ENCODE data around the gene WDFY4. TPM values are rescaled to one million over a fixed set of nuclear protein-coding genes. Genes with fewer than 3 reads are reported as not detected.

The WDFY4 gene
- total and polyA plus RNA-seq, 2 experiments from 2014 or later = 0.14 TPM; not detected in 1

- H3K4me3 ChIP-seq = no peak overlapping the region
- H3K36me3 Mint-ChIP-seq (ENCODE audit: low read depth) = no peaks in the 10 kb centered on the region; the same call in 2 of the 3 replicates
- H3K4me1 Mint-ChIP-seq = peaks cover 11% of the 10 kb centered on the region
- no peaks in the 10 kb centered on the region for H3F3A ChIP-seq (replicated peaks; ENCODE audit: low read depth)
- H3K9me3 Mint-ChIP-seq = no peaks in the 10 kb centered on the region
- no peak overlapping the region for H3K4me3 Mint-ChIP-seq
- H3K36me3 ChIP-seq (ENCODE audit: insufficient read depth) = no peaks in the 10 kb centered on the region
- no peaks in the 10 kb centered on the region for H3K9me2 ChIP-seq (ENCODE audit: insufficient read depth)
- H3K27ac ChIP-seq (ENCODE audit: low read depth) = no peak overlapping the region
- no peaks in the 10 kb centered on the region for H4K20me1 ChIP-seq (replicated peaks; ENCODE audit: insufficient read depth)
- no peaks in the 10 kb centered on the region for H3K27me3 ChIP-seq (ENCODE audit: insufficient read depth)
- TF ChIP-seq NANOG (IDR thresholded peaks at IDR 0.05; ENCODE audit: borderline replicate concordance) (no peak), POLR2AphosphoS5 (IDR thresholded peaks at IDR 0.05; ENCODE audit: low read depth) (no peak), EZH2 (IDR thresholded peaks at IDR 0.05; ENCODE audit: low read depth, unreplicated experiment) (no peak), CTCF (conservative IDR thresholded peaks at IDR 0.05; ENCODE audit: low read depth in 2 of 2) (no peak), CREB1 (CRISPR knock-in tag; IDR thresholded peaks at IDR 0.05; ENCODE audit: low read depth) (no peak), REST (IDR thresholded peaks at IDR 0.05; ENCODE audit: unreplicated experiment) (no peak), ZNF331 (CRISPR knock-in tag; IDR thresholded peaks at IDR 0.05; ENCODE audit: low read depth) (no peak), JUNB (IDR thresholded peaks at IDR 0.05; ENCODE audit: unreplicated experiment) (no peak), STAT1 (IDR thresholded peaks at IDR 0.05; ENCODE audit: unreplicated experiment) (no peak), ZNF114 (CRISPR knock-in tag; IDR thresholded peaks at IDR 0.05) (no peak), EZH2phosphoT487 (IDR thresholded peaks at IDR 0.05; ENCODE audit: unreplicated experiment) (no peak), ZNF462 (CRISPR knock-in tag; IDR thresholded peaks at IDR 0.05) (no peak), ETS1 (IDR thresholded peaks at IDR 0.05) (no peak)
- H2AFZ ChIP-seq = no peak overlapping the region
- H3K4me2 ChIP-seq = no peak overlapping the region
- H3K27ac Mint-ChIP-seq = no peak overlapping the region
- H3K27me3 Mint-ChIP-seq (ENCODE audit: insufficient read depth, low read depth, poor library complexity) = peaks cover 8% of the 10 kb centered on the region
- H3K4me1 ChIP-seq (ENCODE audit: insufficient read depth) = no peaks in the 10 kb centered on the region
- ATAC-seq = no peak
- DNase-seq (ENCODE audit: low spot score) = no peak
- no peaks in the 10 kb centered on the region for H3K79me2 ChIP-seq (replicated peaks; ENCODE audit: insufficient read depth)
Observed at GRCh38 chr10:48696535-48696873, 11.8 kb downstream of the WDFY4 start.
